Activated naive CD4-positive, alpha-beta T cell treated with Interleukin-2 at 50 U/mL for 16 hours (primary cell): ENCODE data around the gene LBHD1.
"Not testable (repeated sequence)": the region's sequence is repeated elsewhere in the genome, so short reads cannot be mapped to it uniquely, and the experiment has no call there.

Experiments used
- DNase-seq: peaks from one replicate; pipeline ENCODE4 v3.0.0-alpha.2; 2020

Gene LBHD1

DNA sequence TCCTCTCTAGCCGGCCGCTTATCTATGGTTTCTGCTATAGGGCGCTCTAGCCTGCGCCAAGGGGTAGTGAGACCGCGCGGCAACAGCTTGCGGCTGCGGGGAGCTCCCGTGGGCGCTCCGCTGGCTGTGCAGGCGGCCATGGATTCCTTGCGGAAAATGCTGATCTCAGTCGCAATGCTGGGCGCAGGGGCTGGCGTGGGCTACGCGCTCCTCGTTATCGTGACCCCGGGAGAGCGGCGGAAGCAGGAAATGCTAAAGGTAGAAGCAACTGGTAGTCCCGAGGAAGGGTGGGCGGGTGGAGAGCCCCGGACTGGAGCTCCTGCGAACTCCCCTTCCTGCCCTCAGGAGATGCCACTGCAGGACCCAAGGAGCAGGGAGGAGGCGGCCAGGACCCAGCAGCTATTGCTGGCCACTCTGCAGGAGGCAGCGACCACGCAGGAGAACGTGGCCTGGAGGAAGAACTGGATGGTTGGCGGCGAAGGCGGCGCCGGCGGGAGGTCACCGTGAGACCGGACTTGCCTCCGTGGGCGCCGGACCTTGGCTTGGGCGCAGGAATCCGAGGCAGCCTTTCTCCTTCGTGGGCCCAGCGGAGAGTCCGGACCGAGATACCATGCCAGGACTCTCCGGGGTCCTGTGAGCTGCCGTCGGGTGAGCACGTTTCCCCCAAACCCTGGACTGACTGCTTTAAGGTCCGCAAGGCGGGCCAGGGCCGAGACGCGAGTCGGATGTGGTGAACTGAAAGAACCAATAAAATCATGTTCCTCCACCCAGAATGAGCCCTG, at the start of gene LBHD1, which contains the start of gene UQCC3:
Gene LBHD1 (minus strand): TSS at position 660 of the 782 bp plus-strand sequence. CDS start 2,236 bp downstream, outside the sequence.
Gene UQCC3 (plus strand): TSS at position 66 of the 782 bp plus-strand sequence. CDS start 73 bp downstream, at position 139.
- DNase-seq, result peak; percentile 86

DNA sequence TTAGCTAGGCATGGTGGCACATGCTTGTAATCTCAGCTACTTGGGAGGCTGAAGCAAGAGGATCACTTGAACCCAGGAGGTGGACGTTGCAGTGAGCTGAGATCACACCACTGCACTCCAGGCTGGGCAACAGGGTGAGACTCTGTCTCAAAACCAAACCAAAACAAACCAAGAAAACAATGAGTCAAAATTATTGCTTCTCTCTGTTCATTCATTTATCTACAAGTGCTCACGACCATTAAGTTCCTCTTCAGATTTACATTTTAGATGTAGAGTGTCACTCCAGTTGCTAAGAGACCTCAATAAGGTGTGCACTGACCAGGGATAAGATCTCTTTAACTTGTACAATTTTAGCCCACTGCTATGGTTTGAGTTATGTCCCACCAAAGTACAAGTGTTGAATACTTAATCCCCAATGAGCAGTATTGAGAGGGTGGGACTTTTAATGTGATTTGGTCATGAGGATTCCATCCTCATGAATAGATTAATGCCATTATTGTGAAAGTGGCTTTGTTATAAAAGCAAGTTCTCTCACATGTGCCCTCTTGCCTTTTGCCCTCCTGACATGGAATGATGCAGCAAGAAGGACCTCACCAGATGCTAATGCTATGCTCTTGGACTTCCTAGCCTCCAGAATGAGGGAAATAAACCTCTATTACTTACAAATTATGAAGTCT, 47.4 kb upstream of the LBHD1 start:
- DNase-seq, result no peak

DNA sequence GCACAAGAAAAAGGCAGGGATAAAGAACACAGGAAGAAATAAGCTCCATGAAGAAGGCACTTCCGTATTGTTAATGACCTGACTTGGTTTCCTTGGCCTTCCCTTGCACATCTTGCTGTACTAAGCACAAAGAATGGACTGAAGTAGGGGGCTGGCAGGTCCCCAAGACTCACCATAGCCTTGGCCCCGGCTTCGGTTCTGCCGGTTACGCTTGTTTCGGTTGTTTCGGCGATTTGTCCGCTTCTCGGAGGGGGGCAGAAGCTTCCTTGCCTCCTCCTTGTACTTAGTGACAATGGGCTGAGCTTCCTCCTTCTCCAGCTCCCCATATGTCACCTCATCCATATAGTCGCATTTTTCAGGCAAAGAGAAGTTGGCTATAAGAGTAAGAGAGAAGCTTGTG, 44.7 kb upstream of the LBHD1 start:
- no peak for DNase-seq

DNA sequence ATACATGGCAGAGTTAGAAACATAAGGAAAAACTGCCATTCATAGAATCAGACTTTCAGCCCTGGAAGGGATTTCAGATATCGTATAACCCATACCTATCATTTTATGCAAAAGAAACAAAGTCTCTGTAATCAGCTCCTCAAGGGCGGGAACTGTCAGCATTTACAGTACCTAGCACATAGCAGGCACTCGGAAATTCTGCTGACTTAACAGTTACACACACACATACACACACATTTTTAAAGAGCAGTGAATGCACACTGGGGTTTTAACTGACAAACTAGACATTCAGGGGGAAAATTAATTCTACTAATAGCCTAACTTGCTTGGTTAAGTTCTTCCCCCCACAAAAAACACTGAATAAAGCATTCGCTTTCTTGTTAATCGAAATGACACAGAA, 44.1 kb upstream of the LBHD1 start:
- DNase-seq, result no peak

DNA sequence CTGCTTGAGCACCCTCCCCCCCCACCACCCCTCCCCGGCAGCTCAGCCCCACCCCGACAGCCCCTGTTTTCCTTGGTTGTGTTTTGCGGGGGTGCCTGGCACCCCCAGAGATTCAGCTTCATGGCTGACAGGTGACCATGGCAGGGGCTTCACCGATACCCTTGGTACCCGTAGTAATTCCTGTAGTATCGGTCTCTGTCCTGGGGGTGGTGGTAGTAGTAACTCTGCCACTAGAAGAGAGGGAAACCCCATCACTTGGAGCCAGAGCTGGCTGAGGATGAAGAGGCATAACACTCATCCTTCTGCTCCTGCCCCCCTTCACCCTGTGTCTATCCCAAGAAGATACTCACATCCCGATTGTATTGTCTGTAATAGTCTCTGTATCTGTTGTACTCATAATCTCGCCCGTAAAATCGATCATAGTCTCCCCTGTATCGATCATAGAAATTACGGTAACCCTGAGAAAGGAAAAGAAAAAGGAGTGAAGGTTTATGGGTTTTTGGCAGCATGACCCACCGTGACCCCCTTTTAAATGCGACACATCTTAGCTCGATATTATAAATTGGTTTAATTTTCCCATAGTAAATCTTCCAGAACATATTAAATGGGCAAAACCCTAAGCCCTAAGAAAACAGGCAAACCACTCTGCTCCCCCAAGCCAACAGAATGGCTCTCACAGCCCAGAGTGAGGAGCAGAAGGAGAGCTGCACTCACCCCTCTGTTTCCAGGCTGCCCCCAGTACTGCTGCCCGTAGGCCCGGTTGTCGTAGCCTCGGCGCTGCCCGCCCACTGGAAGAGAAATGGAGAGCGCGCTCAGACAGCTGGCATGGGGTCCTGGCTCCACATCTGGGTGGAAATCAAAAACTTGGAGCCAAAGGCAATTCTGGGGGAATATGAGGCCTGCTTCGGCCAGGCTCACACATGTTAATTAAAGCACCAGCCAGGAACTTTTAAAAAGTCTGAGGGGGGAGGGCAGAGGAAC, 43.4 kb upstream of the LBHD1 start:
- DNase-seq, result no peak

DNA sequence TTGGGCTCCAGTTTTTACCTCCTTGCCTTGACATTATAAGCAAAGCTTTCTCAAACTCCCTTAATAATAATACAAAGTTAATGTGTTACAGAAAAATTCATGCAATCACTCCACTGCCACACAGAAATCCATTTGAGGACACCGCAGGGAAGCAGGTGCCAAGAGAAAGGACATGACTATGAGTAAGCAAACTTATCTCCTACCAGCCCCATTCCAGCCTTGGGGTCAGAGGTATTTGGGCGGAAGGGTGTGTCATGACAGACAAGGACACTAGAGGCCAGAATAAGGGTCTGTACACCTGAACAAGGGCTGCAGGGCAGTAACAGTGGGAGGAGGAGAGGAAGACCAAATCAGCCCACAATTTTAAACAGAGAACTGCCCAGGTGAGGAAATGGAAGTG, 41.3 kb upstream of the LBHD1 start:
- no peak for DNase-seq

DNA sequence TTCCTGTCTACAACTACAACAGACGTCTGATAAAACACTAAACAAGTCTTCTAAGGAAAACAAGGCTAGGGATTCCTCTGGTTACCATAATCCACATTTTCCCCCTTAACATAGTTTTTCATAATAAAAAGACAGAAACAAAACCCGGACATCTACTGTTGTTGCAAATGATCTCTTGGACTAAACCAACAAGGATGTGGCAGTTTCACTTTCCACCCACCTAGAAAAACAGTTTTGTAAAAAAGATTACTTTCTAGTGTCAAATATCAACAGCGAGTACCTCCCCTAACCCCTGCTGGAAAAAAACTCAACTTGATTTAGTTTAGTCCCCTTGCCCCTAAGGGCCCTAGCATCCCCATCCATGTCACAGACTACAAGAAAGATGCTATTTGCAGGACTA, 40.8 kb upstream of the LBHD1 start:
- DNase-seq, result no peak

DNA sequence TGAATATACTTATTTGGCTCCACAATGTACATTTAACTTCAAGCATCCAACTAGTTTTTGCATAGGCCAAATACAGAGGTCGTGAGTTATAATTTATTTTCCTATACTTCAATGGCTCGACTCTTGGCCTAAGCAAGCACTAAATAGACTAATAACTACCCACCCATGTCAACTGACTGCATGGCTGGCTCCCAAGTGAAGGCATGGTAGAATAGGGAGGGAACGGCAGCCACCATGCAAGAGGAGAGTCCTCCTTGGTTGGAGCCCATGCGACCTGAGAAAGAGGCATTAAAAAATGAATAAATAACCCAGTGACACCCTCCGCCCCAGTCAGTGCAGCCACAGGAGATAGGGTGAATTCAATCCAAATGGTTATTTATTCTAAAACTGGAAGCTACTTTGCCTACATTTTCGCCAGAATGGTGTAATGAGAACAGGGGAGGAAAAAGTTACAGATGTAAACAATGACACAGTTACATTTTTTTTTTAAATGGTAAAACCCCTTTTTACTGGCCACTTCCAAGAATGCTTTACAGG, 40.3 kb upstream of the LBHD1 start:
- no peak for DNase-seq

DNA sequence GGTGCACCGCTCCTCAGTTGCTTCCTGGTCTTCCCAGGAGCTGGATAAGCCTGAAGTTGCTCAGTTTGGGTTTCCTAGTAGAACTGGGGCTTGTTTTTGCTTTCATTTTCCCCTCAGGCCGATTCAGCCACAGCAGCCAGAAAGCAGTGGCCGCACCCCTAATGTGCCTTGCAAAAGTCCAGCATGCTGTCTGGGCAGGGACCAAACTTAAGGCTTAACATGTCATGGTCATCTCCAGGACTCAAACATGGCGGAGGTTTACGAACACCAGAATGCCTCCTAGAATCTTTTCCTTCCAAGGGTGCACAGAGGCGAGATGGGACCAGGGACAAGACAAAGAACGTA, 37.9 kb upstream of the LBHD1 start:
- no peak for DNase-seq

DNA sequence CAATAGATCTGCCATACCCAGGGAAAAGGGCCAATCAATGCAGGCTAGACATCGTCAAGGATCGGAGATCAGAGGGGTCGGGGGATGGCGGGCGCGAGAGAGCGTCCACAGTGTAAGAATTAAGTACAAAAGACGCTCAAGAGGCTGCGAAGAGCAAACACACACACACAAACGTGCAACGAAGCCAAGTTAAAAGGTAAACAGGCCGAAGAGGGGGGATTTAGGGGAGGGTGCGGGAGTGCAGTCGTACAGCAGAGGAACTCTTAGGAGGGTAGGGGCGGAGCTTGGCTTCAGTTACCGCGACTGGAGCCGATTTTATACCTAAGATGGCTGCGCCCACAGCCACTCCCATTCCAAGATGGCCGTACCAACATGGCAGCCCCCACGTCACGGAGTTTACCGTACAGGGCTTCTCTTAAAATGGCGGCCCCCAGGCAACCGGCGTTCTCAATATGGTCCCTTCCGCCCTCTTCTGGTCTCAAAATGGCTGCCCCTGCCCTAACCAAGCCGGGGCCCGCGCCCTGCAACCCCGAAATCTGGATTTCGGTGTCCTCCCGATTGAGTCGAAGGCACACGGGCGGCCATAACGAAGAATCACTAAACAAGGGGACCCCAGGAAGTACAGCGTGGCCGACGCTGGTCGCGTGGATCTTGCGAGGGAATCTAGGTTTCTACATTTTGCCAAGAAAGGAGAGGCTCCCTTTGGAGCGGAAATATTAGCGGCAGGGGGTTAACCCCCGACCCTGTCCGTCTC, 37.4 kb upstream of the LBHD1 start:
- DNase-seq, result peak; percentile 96

DNA sequence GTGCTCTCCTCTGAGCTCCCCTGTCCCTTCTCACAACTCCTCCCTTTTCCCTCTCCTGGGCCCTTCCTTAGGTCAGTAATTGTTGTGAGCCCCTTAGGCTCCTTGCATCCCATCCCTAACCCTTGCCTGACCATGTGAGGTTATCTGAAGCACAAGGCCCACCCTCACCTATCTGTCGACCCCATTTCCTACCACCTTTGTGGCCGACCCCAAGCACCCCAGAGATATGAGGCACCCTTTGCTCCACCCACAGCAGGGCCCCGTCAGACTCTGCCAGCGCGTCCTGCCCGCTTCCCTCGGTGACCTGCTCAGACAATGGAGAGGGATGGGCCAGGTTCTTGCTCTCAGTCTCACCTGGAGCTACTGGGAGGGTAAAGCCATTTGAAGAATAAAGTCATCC, 36.7 kb upstream of the LBHD1 start:
- peak; percentile 42 for DNase-seq

DNA sequence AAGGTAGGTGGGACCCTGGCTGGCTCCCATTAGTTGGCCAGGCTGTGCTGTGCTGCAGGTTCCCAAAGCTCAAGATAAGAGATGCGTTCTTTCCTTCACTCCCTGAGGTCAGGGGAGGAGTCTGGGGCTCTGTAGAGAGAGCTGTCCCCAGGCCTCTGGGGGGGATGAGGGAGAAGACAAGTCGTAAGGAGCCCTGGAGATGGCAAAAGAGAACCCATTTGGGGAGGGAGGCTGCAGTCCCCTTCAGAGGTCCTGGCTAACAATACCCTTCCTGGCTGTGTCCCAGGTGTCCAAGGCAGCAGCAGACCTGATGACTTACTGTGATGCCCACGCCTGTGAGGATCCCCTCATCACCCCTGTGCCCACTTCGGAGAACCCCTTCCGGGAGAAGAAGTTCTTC, 36.3 kb upstream of the LBHD1 start:
- DNase-seq, result no peak

DNA sequence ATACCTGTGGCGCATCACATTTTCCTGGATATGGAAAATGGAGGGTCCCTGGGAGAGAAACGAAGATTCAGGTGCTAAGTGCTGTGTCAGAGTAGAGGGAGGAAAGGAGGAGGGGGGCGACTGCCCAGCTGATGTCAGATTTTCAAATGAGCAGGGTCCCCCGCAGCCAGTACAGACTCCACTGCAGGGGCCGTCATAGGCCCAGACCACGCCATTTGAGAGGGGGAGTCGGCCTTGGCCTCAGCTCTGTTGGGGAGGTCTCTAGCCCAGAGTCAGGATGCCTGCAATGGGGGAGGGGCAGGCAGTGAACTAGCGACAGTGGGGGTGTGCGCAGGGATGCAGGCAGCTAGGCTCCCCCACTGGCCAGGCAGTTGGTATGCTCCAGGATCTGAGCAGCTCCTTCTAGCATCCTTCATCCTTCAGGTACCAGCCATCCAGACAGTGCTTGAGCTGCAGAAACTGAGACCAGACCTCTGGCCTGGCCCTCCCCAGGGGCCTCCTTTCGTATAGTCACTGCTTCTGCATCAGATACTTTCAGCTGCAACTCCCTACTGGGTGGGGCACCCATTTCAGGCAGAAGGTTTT, 35.3 kb upstream of the LBHD1 start, which contains the start of the genes BSCL2 and GNG3:
Gene BSCL2 (minus strand): TSS at position 148 of the 585 bp plus-strand sequence. CDS start 229 bp downstream, outside the sequence.
Gene GNG3 (plus strand): TSS at position 400 of the 585 bp plus-strand sequence. CDS start 620 bp downstream, outside the sequence.
- DNase-seq, result no peak

DNA sequence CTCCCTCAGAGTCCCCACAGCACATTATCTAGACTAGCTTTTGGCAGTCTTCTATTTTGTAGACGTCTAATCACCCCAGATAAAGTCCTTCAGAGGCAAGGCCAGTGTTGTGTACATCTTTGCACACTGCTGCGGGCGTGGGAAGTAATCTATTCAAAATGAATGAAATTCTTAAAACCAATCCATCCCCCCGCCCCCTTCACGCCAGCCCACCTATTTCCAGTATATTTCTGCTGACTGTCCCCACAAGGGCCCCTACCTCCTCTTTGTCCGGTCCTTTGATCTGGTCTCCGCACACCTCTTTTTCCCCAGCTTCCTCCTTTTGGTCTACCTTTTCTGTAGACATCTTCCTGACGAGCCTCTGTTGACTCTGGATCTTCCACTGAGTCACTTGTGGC, 34.8 kb upstream of the LBHD1 start:
- DNase-seq, result no peak

DNA sequence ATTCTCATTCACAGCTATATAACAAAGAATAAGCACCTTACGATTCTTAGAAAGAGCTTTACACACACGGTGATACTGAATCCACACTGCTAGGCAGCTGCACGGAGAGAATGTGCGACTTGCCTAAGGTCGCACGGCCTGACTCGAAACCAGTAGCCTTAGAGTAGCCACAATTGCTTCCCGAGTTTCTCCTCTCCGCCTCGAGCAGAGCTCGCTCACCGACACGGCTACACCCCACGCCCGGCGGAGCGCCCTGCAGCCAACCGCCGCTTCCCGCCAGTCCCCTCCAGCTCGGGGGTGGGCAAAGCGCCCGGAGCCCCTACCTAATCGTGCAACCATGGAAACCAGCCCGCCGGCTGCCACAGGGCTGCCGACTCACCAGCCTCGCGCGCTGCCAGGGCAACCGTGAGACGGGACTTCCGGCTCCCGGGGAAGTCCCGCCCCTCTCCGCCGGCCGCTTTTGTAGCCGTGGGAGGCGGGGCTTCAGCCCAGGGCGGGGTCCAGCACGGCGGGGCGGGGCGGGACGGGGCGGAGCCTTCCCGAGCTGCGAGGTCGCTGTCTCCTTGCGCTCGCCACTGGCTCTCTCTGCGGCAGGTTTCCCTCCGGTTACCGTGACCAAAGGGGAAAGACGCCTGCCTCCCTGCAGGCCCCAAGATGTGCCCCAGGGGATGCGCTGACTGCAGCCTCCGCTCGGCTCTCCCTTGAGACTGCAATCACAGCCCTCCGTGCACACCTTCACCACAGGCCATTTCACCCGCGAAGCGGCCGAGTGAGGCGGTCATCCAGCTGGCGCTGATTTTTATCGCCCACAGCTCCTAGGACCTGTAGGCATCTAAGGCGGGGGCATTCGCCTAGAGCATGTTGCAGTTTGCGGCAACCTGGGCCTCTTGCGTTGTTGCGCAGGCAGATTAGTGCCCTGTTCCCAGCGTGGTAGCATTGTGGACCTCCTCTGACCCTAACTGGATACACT, 34.1 kb upstream of the LBHD1 start:
- peak; percentile 92 for DNase-seq

DNA sequence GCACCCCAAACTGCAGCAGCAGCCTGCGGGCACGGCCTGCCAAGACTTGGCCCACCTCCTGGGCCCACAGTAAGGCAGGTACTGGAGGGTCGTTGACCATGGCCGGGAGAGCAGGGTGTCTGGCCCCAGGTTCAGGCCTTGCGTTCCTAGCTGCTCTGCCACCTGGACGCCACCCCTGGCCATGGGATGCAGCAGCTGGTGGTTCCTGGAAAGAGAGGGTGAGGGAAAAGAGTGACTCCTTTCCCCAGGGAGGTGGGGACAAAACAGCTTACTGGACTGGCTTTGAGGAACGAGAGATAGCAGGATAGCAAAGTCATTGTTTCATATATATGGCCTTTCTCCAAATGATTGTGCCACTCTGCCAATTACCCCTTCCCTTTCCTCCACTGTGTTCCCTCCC, 33.3 kb upstream of the LBHD1 start:
- DNase-seq, result no peak

DNA sequence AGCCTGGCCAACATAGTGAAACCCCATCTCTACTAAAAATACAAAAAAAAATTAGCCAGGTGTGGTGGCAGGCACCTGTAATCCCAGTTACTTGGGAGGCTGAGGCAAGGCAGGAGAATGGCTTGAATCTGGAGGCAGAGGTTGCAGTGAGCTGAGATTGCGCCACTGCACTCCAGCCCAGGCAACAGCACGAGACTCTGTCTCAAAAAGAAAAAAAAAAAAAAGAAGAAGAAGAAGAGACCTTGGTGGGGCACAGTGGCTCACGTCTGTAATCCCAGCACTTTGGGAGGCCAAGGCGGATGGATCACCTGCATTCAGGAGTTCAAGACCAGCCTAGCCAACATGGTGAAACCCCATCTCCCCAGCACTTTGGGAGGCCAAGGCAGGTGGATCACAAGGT, 31.9 kb upstream of the LBHD1 start:
- DNase-seq, result not testable (repeated sequence)

DNA sequence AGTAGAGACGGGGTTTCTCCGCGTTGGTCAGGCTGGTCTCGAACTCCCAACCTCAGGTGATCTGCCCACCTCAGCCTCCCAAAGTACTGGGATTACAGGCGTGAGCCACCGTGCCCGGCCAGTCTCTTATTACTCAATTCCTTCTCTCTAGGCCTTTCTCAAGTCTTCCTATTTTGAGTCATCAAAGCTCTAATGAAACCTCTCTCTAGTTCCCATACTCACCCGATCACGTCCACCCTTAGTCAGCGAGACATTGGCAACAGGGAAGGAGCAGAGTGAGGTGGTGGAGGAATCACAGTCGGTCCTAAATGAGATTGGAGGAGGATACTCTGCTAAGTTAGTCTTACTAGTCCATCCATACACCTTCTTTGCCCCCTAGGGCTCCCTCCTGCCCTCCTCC, 30.2 kb upstream of the LBHD1 start:
- no peak for DNase-seq

DNA sequence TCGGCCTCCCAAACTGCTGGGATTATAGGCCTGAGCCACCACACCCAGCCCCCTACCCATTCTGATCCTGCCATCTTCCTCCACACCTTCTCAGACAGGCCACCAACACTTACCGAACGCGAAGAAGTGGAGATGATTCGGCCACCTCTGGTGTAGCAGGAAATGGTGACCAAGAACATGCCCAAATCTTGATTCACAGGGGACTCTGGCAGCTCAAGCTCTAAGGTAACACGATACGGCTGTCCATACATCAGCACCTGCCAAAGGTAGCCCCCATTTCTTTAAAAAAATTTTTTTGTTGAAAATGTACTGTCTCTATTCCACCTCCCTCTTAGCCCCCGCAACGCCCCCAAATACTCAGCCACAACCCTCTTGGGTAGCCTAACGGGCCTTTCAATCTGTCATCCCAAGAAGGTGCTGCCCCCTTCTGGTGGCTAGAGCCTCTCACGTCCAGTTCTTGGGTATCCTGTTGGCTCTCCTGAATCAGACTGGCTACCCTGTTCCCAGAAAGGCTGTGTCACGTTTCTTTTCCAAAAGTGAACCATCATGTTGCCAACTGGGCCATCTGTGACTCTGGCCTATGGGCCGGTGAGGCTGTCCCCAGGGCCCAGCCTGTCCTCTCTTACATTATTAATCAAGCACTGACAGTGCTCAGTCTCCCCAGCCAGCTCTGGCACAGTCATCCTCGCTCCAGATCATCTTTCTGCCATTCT, 22.5 kb upstream of the LBHD1 start:
- DNase-seq, result peak; percentile 77

DNA sequence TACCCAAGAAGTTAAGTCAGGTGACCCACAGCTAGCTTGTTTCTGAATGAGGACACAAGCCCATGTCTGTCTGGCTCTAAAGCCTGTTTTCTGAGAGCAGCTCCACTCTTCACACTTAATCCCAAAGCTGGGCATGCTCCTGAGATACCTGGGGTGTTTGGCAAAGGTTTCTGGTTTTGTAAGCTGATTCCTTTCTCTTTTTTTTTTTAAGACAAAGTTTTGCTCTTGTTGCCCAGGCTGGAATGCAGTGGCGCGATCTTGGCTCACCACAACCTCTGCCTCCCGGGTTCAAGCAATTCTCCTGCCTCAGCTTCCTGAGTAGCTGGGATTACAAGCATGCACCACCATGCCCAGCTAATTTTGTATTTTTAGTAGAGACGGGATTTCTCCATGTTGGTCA, 21.6 kb upstream of the LBHD1 start:
- not testable (repeated sequence) for DNase-seq
